Activated T-helper 17 cell treated with anti-CD3 and anti-CD28 coated beads, Interleukin-2, amount 50 U/mL, for 72 hours (primary cell): ENCODE data around the gene P2RX3. TPM values are rescaled to one million over a fixed set of nuclear protein-coding genes. Genes with fewer than 3 reads are reported as not detected.

Experiments used
- ATAC-seq: fragments of 150-1000 bp; cut with Tn5 transposase; replicated peaks from 2 replicates; pipeline ENCODE4 v1.10.0; 2021; ENCODE audit warnings: mild to moderate bottlenecking, moderate library complexity
- H3K27ac Mint-ChIP-seq: one replicate; pipeline ENCODE4 v1.8.0; 2022; ENCODE audit warnings: mixed read lengths
- H3K27me3 Mint-ChIP-seq: one replicate; pipeline ENCODE4 v1.8.0; 2022; ENCODE audit warnings: mixed read lengths
- H3K36me3 Mint-ChIP-seq: one replicate; pipeline ENCODE4 v1.8.0; 2022; ENCODE audit warnings: low read depth, mild to moderate bottlenecking, mixed read lengths
- H3K4me1 Mint-ChIP-seq: one replicate; pipeline ENCODE4 v1.8.0; 2022; ENCODE audit warnings: mixed read lengths
- H3K4me3 Mint-ChIP-seq: one replicate; pipeline ENCODE4 v1.8.0; 2022; ENCODE audit warnings: mild to moderate bottlenecking, mixed read lengths
- H3K9me3 Mint-ChIP-seq: one replicate; pipeline ENCODE4 v1.8.0; 2022; ENCODE audit warnings: mixed read lengths
- total RNA-seq, 2 donors: library from RNA; stranded (reverse); gene quantifications; one replicate each; pipeline ENCODE4 v1.2.3, GENCODE V29; 2022

P2RX3 gene
- total RNA-seq, 2 donors from 2014 or later, result not detected

DNA sequence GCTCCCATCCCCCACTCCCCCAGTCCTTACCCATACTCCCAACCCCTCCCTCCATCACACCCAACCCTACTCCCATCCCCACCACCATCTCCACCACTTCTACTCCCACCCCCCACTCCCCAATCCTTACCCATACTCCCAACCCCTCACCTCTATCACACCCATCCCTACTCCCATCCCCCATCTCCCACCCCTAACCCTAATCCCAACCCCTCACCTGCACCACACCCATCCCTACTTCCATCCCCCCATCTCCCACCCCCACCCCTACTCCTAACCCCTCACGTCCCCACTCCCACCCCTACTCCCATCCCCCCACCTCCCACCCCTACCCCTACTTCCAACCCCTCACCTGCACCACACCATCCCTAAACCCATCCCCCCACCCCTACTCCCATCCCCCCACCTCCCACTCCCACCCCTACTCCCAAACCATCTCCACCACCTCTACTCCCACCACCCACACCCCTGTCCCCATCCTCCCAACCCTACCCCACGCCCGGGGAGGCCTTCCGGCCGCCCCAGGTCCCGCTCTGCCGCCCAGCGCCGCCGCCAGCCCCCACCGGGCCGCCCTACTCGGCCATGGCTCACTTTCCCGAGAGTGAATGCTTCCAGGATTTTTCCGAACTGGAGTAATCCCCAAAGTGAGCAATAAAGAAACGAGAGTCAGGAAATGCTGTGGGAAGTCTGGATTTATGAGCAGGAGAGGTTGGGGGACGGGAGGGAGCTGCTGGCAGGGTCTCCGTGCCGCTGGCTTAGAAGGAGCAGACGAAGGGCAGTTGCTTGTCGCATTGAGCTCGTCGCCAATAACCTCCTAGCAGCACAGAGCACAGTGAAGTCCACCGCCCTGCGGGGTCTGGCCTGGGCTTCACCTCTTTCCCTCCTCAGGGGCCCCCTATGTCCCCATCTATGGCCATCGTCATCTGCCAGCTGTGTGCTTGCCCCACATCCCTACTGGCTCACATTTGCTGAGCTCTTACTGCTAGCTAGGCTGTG lies 38.2 kb downstream of the P2RX3 start:
- peaks cover 13% of the 10 kb centered on the region for H3K27me3 Mint-ChIP-seq
- H3K4me3 Mint-ChIP-seq, result no peak overlapping the region
- H3K9me3 Mint-ChIP-seq, result no peaks in the 10 kb centered on the region
- H3K27ac Mint-ChIP-seq, result no peak overlapping the region
- H3K36me3 Mint-ChIP-seq, result no peaks in the 10 kb centered on the region
- no peaks in the 10 kb centered on the region for H3K4me1 Mint-ChIP-seq
- no peak for ATAC-seq

DNA sequence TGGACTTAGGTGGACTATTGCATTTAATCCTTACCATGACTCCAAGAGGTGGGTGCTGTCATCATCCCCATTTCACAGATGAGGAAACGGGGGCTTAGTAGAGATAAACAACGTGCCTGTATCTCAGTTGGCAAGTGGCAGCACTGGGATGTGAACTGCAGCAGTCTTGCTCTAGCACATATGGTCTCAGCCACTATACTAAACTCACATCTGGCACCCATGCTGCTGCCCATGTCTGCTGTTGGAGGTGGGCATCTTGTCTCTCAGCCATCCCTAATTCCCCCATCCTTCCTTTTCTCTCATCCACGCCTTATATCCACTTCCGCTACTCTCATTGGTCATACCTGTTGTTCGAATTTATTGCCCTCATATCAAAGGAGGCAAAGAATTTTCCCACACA lies 39.0 kb downstream of the P2RX3 start:
- H3K4me1 Mint-ChIP-seq, result no peaks in the 10 kb centered on the region
- H3K36me3 Mint-ChIP-seq, result no peaks in the 10 kb centered on the region
- H3K4me3 Mint-ChIP-seq, result no peak overlapping the region
- no peak overlapping the region for H3K27ac Mint-ChIP-seq
- peaks cover 13% of the 10 kb centered on the region for H3K27me3 Mint-ChIP-seq
- no peaks in the 10 kb centered on the region for H3K9me3 Mint-ChIP-seq
- no peak for ATAC-seq

GRCh38 chr11:57378186-57378585 lies 40.0 kb downstream of the P2RX3 start:
- Mint-ChIP-seq H3K27me3 (peaks cover 13% of the 10 kb centered on the region), H3K4me1 (no peaks in the 10 kb centered on the region), H3K36me3 (no peaks in the 10 kb centered on the region), H3K27ac (no peak overlapping the region), H3K4me3 (no peak overlapping the region), H3K9me3 (no peaks in the 10 kb centered on the region)
- ATAC-seq, result no peak

DNA sequence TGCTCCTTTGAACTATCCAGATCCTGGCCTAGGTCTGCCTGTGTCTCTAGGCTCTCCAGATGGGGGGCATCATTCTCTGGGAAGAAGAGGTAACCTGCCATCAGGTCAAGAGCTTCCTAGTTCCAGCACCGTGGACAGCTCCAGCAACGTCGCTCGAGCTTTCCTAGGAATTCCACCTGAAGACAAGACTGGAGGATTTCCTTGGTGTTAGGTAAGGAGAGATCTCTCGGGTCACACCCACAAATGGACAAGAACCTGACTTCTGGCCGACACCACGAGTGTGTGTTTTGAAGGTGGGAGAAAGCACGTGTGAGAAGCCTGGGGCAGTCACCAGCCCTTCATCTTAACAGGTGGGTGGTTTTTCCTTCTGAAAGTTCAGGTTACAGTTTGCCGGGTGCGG lies 41.6 kb downstream of the P2RX3 start:
- Mint-ChIP-seq H3K36me3 (no peaks in the 10 kb centered on the region), H3K9me3 (no peaks in the 10 kb centered on the region), H3K27me3 (peaks cover 13% of the 10 kb centered on the region), H3K4me3 (no peak overlapping the region), H3K27ac (no peak overlapping the region), H3K4me1 (no peaks in the 10 kb centered on the region)
- ATAC-seq, result no peak

GRCh38 chr11:57380975-57381374 lies 42.8 kb downstream of the P2RX3 start, which contains the start of gene PRG3:
TSS of gene PRG3 (minus strand) at chr11:57381150. CDS start at chr11:57380708, 442 bp downstream.
- Mint-ChIP-seq H3K4me3 (no peak within 1 kb of the TSS), H3K4me1 (no peaks in the 10 kb centered on the region), H3K9me3 (no peaks in the 10 kb centered on the region), H3K36me3 (no peaks in the 10 kb centered on the region), H3K27ac (no peak within 1 kb of the TSS), H3K27me3 (peaks cover 13% of the 10 kb centered on the region)
- no peak for ATAC-seq

GRCh38 chr11:57386178-57386940 lies 48.2 kb downstream of the P2RX3 start:
- Mint-ChIP-seq H3K36me3 (no peaks in the 10 kb centered on the region), H3K4me3 (no peak overlapping the region), H3K27ac (no peak overlapping the region), H3K4me1 (no peaks in the 10 kb centered on the region), H3K27me3 (no peaks in the 10 kb centered on the region), H3K9me3 (no peaks in the 10 kb centered on the region)
- ATAC-seq, result no peak

GRCh38 chr11:57387289-57388030 lies 49.3 kb downstream of the P2RX3 start:
- ATAC-seq, result no peak
- Mint-ChIP-seq H3K27ac (no peak overlapping the region), H3K36me3 (no peaks in the 10 kb centered on the region), H3K27me3 (no peaks in the 10 kb centered on the region), H3K4me1 (no peaks in the 10 kb centered on the region), H3K9me3 (no peaks in the 10 kb centered on the region), H3K4me3 (no peak overlapping the region)

DNA sequence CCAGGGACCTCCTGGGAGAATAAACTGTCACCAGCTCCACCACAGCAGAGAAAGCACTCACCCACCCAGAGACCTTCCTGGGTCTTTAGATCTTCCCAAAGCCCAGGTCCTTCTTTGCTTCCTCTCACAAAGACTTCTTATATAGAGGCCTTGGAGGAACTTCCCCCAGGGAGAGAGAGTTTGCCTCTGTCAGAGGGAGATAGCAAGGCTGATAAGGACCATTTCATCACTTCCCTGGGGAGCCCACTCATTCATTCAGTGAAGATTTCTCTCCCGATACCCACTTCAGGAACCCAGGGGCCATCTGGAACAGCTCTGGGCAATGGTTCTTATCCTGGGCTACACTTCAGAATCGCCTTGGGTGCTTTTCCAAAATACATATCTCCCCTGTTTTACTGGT lies 52.4 kb downstream of the P2RX3 start, which contains the start of gene PRG2:
PRG2 (minus strand) TSS at position 116 of the 400 bp plus-strand sequence. CDS start 706 bp downstream, outside the sequence.
- H3K27ac Mint-ChIP-seq, result no peak within 1 kb of the TSS
- no peak for ATAC-seq
- no peaks in the 10 kb centered on the region for H3K36me3 Mint-ChIP-seq
- no peak within 1 kb of the TSS for H3K4me3 Mint-ChIP-seq
- H3K9me3 Mint-ChIP-seq, result no peaks in the 10 kb centered on the region
- no peaks in the 10 kb centered on the region for H3K4me1 Mint-ChIP-seq
- no peaks in the 10 kb centered on the region for H3K27me3 Mint-ChIP-seq

- Mint-ChIP-seq H3K27ac (no peak overlapping the region), H3K36me3 (no peaks in the 10 kb centered on the region), H3K27me3 (no peaks in the 10 kb centered on the region), H3K4me3 (no peak overlapping the region), H3K4me1 (no peaks in the 10 kb centered on the region), H3K9me3 (no peaks in the 10 kb centered on the region)
- no peak for ATAC-seq
Measured at GRCh38 chr11:57391111-57391510, 53.0 kb downstream of the P2RX3 start.

- no peaks in the 10 kb centered on the region for H3K27me3 Mint-ChIP-seq
- no peaks in the 10 kb centered on the region for H3K36me3 Mint-ChIP-seq
- H3K4me1 Mint-ChIP-seq, result no peaks in the 10 kb centered on the region
- no peak overlapping the region for H3K4me3 Mint-ChIP-seq
- no peak for ATAC-seq
- H3K27ac Mint-ChIP-seq, result no peak overlapping the region
- no peaks in the 10 kb centered on the region for H3K9me3 Mint-ChIP-seq
Measured at GRCh38 chr11:57391539-57391938, 53.4 kb downstream of the P2RX3 start.

DNA sequence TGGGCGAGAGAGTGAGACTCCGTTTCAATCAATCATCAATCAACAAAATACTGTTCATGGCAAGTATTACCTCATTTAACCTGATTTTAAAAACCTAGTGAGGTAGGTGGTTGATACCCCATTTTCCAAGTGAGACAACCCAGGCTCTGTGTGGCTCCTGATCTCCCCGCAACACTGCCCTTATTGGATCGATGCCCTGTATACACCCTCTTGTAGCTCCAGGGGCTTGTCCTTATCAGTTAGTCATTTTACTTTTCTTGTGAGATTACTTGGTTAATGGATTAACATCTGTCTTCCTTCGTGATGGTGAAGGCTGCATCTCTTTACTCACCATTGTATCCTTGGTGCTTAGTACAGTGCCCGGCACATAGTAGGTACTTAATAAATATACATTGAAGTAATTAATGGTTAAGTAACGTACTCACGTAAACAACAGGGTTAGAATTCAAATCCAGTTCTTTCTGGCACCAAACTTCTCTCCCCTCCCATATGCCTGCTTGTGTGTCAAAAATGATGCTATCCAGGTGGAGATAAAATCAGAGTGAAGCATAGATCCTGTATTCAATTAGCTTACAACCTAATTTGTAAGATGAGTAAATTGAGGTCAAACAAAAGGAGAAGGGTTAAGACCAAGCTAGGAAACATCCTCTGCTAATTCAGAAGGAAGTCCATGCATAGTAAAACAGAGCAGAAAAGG lies 54.1 kb downstream of the P2RX3 start:
- H3K27me3 Mint-ChIP-seq, result no peaks in the 10 kb centered on the region
- H3K4me3 Mint-ChIP-seq, result no peak overlapping the region
- H3K4me1 Mint-ChIP-seq, result no peaks in the 10 kb centered on the region
- ATAC-seq, result no peak
- H3K36me3 Mint-ChIP-seq, result no peaks in the 10 kb centered on the region
- H3K9me3 Mint-ChIP-seq, result no peaks in the 10 kb centered on the region
- no peak overlapping the region for H3K27ac Mint-ChIP-seq

DNA sequence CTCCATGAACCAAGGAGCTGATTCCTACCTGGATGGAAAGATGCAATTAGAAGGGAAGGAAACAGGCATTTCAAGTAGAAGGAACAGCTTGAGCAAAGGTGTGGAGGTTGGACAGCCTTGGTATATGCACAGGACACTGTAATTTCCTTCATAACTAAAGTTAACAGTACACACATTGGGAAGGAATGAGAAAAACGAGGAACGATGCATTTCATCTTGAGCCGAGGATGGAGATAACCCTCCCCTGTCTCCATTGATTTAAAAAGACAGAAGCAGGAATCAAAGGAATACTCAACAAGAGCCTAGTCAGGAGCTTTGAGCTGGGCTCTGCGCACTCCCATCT lies 54.6 kb downstream of the P2RX3 start:
- no peaks in the 10 kb centered on the region for H3K36me3 Mint-ChIP-seq
- H3K27ac Mint-ChIP-seq, result no peak overlapping the region
- H3K9me3 Mint-ChIP-seq, result no peaks in the 10 kb centered on the region
- H3K4me3 Mint-ChIP-seq, result no peak overlapping the region
- H3K4me1 Mint-ChIP-seq, result no peaks in the 10 kb centered on the region
- H3K27me3 Mint-ChIP-seq, result no peaks in the 10 kb centered on the region
- ATAC-seq, result no peak

DNA sequence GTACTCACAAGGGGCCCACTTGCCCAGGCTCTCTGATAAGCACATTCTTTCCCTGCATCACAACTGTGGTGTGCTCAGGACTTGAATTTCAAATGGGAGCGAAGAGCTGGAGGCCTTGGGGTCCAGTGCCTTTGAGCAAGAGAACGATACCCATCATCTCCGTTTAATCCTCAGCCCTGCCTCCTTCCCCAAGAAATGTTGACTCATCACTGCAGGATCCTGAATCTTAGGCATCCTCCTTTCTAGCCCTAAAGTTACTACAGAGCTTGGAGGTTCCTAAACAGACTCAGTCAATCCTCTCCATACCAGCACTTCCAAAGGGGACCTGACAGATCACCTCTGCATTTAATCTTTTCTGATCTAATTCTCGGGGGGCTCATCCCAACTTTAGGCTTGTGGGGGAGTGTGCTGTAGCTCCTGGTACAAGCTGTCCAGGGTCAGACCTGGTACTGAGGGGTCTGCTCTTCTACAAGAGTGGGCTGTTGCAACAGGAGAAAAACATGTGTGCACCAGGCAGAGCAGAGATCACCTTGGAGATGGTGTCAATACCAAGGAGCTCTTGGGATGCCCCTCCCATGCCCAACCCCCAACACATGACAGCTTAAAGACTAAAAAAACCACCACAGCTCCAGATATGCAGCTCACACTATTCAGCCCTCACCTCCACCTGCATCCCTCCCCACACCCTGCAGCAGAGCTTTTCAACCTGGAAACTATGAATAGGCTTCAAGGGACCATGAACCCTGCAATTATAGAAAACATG lies 56.2 kb downstream of the P2RX3 start:
- H3K4me3 Mint-ChIP-seq, result no peak overlapping the region
- no peaks in the 10 kb centered on the region for H3K9me3 Mint-ChIP-seq
- no peaks in the 10 kb centered on the region for H3K36me3 Mint-ChIP-seq

More for the DNA sequence above, 56.2 kb downstream of the P2RX3 start:
- Mint-ChIP-seq H3K27ac (no peak overlapping the region), H3K4me1 (no peaks in the 10 kb centered on the region), H3K27me3 (no peaks in the 10 kb centered on the region)
- no peak for ATAC-seq
